GM10248 (cell line): ENCODE results near the gene JADE3.
A peak's percentile ranks its signal among the peaks of the same experiment; 100 is the strongest.
"Not testable (repeated sequence)": the region's sequence is repeated elsewhere in the genome, so short reads cannot be mapped to it uniquely, and the experiment has no call there.

ENCODE experiments used
- CTCF ChIA-PET: fragments of 300-600 bp; sonication (Branson Sonifier 250); formaldehyde crosslinking; extraction: SDS; loops from one replicate; lab custom pipeline; 2021; ENCODE audit warnings: antibody characterized with exemption; lab: Yijun Ruan, JAX
- POLR2A ChIA-PET: fragments of 350-650 bp; sonication (Branson Sonifier 250); formaldehyde crosslinking; extraction: SDS; loops from one replicate; lab custom pipeline; 2020; ENCODE audit warnings: antibody characterized with exemption; lab: Yijun Ruan, JAX
- DNase-seq: peaks from one replicate; pipeline ENCODE4 v3.0.0; 2012; ENCODE audit errors: extremely low spot score
- TF ChIP-seq, protein P1 (sequence below): IDR thresholded peaks from 2 replicates; pipeline ENCODE4 v1.5.1; 2012; ENCODE audit warnings: mild to moderate bottlenecking, low read depth; ENCODE audit errors: extremely low read depth, missing control alignments, control extremely low read depth

Gene JADE3

DNA sequence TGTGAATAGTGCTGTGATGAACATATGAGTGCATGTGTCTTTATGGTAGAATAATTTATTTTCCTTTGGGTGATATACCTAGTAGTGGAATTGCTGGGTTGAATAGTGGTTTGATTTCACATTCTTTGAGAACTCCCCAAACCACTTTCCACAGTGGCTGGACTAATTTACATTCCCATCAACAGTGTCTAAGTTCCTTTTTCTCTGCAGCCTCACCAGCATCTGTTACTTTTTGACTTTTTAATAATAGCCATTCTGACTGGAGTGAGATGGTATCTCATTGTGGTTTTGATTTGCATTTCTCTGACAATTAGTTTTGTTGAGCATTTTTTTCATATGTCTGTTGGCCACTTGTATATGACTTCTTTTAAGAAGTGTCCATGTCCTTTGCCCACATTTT is 29.1 kb downstream of the JADE3 start:
- POLR2A ChIA-PET: interaction anchor here (0.6 kb wide), 1 partner anchor 22 kb away, joined by 3 read pairs; no protein-coding TSS in a partner anchor
- no peak for DNase-seq
- CTCF ChIA-PET: no interaction called here
- TF ChIP-seq, protein P1, sequence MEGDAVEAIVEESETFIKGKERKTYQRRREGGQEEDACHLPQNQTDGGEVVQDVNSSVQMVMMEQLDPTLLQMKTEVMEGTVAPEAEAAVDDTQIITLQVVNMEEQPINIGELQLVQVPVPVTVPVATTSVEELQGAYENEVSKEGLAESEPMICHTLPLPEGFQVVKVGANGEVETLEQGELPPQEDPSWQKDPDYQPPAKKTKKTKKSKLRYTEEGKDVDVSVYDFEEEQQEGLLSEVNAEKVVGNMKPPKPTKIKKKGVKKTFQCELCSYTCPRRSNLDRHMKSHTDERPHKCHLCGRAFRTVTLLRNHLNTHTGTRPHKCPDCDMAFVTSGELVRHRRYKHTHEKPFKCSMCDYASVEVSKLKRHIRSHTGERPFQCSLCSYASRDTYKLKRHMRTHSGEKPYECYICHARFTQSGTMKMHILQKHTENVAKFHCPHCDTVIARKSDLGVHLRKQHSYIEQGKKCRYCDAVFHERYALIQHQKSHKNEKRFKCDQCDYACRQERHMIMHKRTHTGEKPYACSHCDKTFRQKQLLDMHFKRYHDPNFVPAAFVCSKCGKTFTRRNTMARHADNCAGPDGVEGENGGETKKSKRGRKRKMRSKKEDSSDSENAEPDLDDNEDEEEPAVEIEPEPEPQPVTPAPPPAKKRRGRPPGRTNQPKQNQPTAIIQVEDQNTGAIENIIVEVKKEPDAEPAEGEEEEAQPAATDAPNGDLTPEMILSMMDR: no peak

DNA sequence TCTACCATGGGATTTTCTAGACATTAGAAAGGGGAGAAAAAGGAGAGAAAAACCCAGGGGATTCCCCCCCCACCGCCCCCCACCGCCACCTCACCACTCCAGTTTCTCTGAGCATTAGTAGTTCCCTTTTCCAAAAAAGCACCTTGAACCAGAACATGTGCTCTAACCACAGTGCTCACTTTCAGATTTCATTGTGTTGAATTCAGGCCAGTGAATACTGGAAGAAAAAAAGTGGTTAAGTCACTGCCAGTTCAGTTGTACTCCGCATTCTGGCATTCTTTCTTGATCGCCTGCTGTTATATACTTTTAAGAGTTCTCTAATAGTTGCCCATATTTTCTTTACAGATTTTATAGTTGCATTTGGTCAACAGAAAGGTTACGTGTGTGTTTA is 40.9 kb downstream of the JADE3 start:
- peak; percentile 22 for DNase-seq
- CTCF ChIA-PET: no interaction called here
- POLR2A ChIA-PET: no interaction called here

DNA sequence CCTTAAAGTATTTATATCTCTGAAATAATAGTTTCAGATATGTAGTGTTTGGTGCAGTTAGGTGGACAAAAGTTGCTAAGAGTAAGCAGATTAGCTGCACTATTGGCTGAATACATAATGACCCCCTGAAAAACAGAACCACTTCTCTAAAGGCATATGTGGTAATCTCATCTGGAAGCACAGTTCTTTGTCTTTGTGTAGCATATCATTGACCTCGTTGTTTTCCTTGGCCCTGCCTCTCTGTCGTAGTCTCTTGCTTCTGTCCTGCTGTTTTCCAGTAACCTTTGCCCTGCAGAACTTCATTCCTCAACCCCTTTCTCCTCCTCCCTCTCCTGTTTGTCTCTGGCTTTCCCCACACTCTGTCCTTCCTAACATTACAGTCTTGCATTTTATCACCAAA is 41.4 kb downstream of the JADE3 start:
- TF ChIP-seq, protein P1: no peak
- ChIA-PET CTCF (no interaction called here), POLR2A (no interaction called here)
- DNase-seq: no peak

More for the DNA sequence above, 40.9 kb downstream of the JADE3 start:
- TF ChIP-seq, protein P1: no peak

DNA sequence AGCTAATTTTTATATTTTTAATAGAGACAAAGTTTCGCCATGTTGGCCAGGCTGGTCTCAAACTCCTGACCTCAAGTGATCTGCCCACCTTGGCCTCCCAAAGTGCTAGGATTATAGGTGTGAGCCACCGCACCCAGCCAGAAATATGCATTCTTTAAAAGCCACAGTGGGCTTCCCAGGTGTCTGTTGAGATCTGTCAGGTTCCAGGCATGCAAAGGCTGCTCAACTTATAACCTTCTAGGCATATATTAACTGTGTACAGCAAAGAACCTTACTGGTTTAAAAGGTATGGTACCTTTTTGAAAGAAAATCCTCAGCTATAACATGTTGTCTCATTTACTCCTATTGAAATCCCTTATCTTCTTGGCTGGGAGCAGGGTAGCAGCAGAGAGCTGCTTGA is 42.5 kb downstream of the JADE3 start:
- TF ChIP-seq, protein P1: no peak
- DNase-seq: no peak
- POLR2A ChIA-PET: no interaction called here
- CTCF ChIA-PET: no interaction called here

DNA sequence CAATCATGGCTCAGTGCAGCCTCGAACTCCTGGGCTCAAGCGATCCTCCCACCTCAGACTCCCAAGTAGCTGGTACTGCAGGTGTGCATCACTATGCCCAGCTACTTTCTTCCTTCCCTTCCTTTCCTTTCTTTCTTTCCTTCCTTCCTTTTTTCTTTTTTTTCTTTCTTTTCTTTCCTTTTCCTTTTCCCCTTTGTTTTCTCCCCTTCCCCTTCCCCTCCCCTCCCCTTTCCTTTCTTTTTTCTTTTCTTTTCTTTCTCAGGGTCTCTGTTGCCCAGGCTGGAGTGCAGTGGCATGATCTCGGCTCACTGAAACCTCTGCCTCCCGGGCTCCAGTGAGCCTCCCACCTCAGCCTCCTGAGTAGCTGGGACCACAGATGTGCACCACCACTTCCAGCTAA is 44.4 kb downstream of the JADE3 start:
- CTCF ChIA-PET, DNase-seq, POLR2A ChIA-PET: not testable (repeated sequence)

DNA sequence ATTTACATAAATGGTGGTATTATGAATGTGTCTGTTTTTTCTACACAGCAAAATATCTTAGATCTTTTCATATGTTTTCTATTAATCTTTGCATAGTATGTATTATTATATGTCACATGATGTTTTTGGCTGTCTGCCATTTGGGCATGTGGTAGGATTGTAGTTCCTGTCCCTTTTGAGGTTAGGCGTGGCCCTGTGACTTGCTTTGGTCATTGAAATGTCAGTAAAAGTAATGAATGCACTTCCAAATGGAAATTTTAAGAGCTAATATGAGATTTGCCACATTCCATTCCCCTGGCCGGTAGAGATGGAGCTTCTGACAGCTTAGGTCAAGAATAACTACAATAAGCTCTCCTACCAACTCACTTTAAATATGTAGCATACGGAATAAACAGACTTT is 45.1 kb downstream of the JADE3 start:
- ChIA-PET CTCF (interaction anchor here (0.9 to 1.0 kb wide), 2 partner anchors 21 to 44 kb away, joined by 3 to 5 read pairs; no protein-coding TSS in a partner anchor), POLR2A (no interaction called here)
- DNase-seq: no peak
- TF ChIP-seq, protein P1: no peak

DNA sequence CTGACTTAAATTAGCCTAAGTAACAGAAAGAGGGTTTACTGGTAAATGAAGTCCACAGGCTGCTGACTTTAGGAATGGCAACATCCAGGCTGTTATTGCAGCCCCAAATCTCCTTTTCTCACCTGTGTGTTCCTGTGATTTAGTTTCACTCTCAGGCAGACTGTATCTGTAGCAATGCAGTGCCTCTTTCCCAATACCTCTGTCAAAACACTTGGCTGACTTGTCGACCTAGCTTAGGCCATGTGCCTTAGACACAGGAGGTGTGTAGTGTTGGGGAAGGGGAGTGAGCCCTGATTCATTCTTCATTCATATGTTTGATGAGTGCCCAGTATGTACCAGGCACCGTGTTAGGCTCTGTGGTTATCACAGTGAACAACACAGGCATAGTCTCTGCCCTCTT is 46.9 kb downstream of the JADE3 start:
- POLR2A ChIA-PET: no interaction called here
- TF ChIP-seq, protein P1: no peak
- no peak for DNase-seq
- CTCF ChIA-PET: no interaction called here
